ENCODE data around the gene PRKD1. TPM values are rescaled to one million over a fixed set of nuclear protein-coding genes. Genes with fewer than 3 reads are reported as not detected.
A peak's percentile ranks its signal among the peaks of the same experiment; 100 is the strongest.

Gene PRKD1
- total and polyA plus RNA-seq, 2 of the 13 experiments (the other 11 are each of a cell fraction or from before 2014, with no cell fraction given): 0.22 to 1.3 TPM

GRCh38 chr14:29629839-29630238 is 297.8 kb downstream of the PRKD1 start (continued):
- no peak for TF ChIP-seq ATF3 (CRISPR knock-in tag; IDR thresholded peaks at IDR 0.05)
- TF ChIP-seq SKI (IDR thresholded peaks at IDR 0.05; ENCODE audit: partially characterized antibody): no peak
- TF ChIP-seq NR2F1 (CRISPR knock-in tag; IDR thresholded peaks at IDR 0.05): no peak
- no peak for TF ChIP-seq UBTF (CRISPR knock-in tag; IDR thresholded peaks at IDR 0.05)
- no peak for TF ChIP-seq MAFG (CRISPR knock-in tag; IDR thresholded peaks at IDR 0.05)
- TF ChIP-seq TCF7L2 (IDR thresholded peaks at IDR 0.05; ENCODE audit: low read depth, low read length): no peak
- no peak for TF ChIP-seq MAFK (conservative IDR thresholded peaks at IDR 0.05 in 1 of 2, IDR thresholded peaks at IDR 0.05 in 1 of 2; ENCODE audit: low read length in 2 of 2)
- no peak for TF ChIP-seq SIN3A (IDR thresholded peaks at IDR 0.05; ENCODE audit: borderline replicate concordance, low read depth, low read length)
- TF ChIP-seq ZNF160 (CRISPR knock-in tag; IDR thresholded peaks at IDR 0.05): no peak
- no peak for TF ChIP-seq ZNF556 (CRISPR knock-in tag; IDR thresholded peaks at IDR 0.05; ENCODE audit: borderline replicate concordance)
- 0 out of 2 replicates have a peak, but pooled peaks have one; percentile 62 for TF ChIP-seq IKZF1 (IDR thresholded peaks at IDR 0.05)
- no peak for TF ChIP-seq XBP1 (CRISPR knock-in tag; IDR thresholded peaks at IDR 0.05)
- no peak for TF ChIP-seq MED13 (CRISPR knock-in tag; IDR thresholded peaks at IDR 0.05)
- TF ChIP-seq ZNF670 (CRISPR knock-in tag; IDR thresholded peaks at IDR 0.05; ENCODE audit: borderline replicate concordance): no peak
- no peak for TF ChIP-seq SIN3B (IDR thresholded peaks at IDR 0.05; ENCODE audit: low read length)
- TF ChIP-seq YEATS2 (CRISPR knock-in tag; IDR thresholded peaks at IDR 0.05; ENCODE audit: borderline replicate concordance): no peak
- TF ChIP-seq SP4 (CRISPR knock-in tag; IDR thresholded peaks at IDR 0.05): no peak
- TF ChIP-seq POLR2AphosphoS2 (IDR thresholded peaks at IDR 0.05; ENCODE audit: low read depth, low read length): no peak
- peak; percentile 24 for TF ChIP-seq ZNF282 (IDR thresholded peaks at IDR 0.05; ENCODE audit: partially characterized antibody)
- TF ChIP-seq ZNF510 (CRISPR knock-in tag; IDR thresholded peaks at IDR 0.05; ENCODE audit: low read depth): no peak
- TF ChIP-seq ZNF607 (CRISPR knock-in tag; IDR thresholded peaks at IDR 0.05; ENCODE audit: borderline replicate concordance): no peak
- peak; percentile 50; the same call in 1 of the 2 replicates for TF ChIP-seq FOXP1 (IDR thresholded peaks at IDR 0.05)
- TF ChIP-seq FOXP1 (CRISPR knock-in tag; IDR thresholded peaks at IDR 0.05): no peak
- TF ChIP-seq ZNF331 (CRISPR knock-in tag; IDR thresholded peaks at IDR 0.05): no peak
- no peak for TF ChIP-seq ZNF335 (CRISPR knock-in tag; IDR thresholded peaks at IDR 0.05)
- peak; percentile 19; the same call in 1 of the 2 replicates for TF ChIP-seq LCORL (IDR thresholded peaks at IDR 0.05)
- TF ChIP-seq LCORL (CRISPR knock-in tag; IDR thresholded peaks at IDR 0.05): no peak
- no peak for TF ChIP-seq STAT5B (CRISPR knock-in tag; IDR thresholded peaks at IDR 0.05)
- TF ChIP-seq SP1 (IDR thresholded peaks at IDR 0.05): no peak
- TF ChIP-seq SP1 (CRISPR knock-in tag; IDR thresholded peaks at IDR 0.05): no peak
- no peak for TF ChIP-seq POGK (CRISPR knock-in tag; conservative IDR thresholded peaks at IDR 0.05)
- TF ChIP-seq NCOA2 (CRISPR knock-in tag; IDR thresholded peaks at IDR 0.05): no peak
- TF ChIP-seq CENPT (CRISPR knock-in tag; IDR thresholded peaks at IDR 0.05; ENCODE audit: low read depth): no peak

Measured in HepG2 (cell line).